ENCODE measurements around the gene C13orf46.

Gene C13orf46

GRCh38 chr13:113974304-113975281 is 717 bp upstream of the C13orf46 start:
- Histone ChIP-seq H3K36me3 (ENCODE audit: control insufficient read depth in 4 of 4, insufficient read depth in 4 of 4, low read length in 3 of 4) (peaks cover 4 to 39% (median 18%) of the 10 kb centered on the region in 4 experiments), H3K4me1 (ENCODE audit: control extremely low read depth in 1 of 4, control insufficient read depth in 4 of 4, insufficient read depth in 4 of 4, low read length in 3 of 4) (no peaks in the 10 kb centered on the region), H3K9me3 (ENCODE audit: control extremely low read depth in 1 of 5, control insufficient read depth in 4 of 5, insufficient read depth in 2 of 5, low read depth in 1 of 5, low read length in 4 of 5) (no peaks in the 10 kb centered on the region), H3K4me3 (ENCODE audit: control insufficient read depth in 1 of 7, extremely low read depth in 1 of 7, insufficient read depth in 4 of 7, low read depth in 2 of 7, low read length in 6 of 7) (no peak overlapping the region), H3K27ac (ENCODE audit: insufficient read depth in 1 of 2, low read depth in 1 of 2, low read length in 2 of 2, poor library complexity in 1 of 2, severe bottlenecking in 2 of 2) (no peak overlapping the region), H3K27me3 (replicated peaks in 2 of 5; ENCODE audit: control insufficient read depth in 4 of 5, insufficient read depth in 5 of 5, low read length in 4 of 5) (no peaks in the 10 kb centered on the region)
- POLR2A ChIA-PET: no interaction called here
- no peak for DNase-seq
- 97% methylated on average over 45 of the region's 56 CpGs for WGBS (ENCODE audit: insufficient coverage)
- CTCF ChIA-PET: no interaction called here

- no peaks in the 10 kb centered on the region for H3K27me3 ChIP-seq (replicated peaks in 2 of 5; ENCODE audit: control insufficient read depth in 4 of 5, insufficient read depth in 5 of 5, low read length in 4 of 5)
- DNase-seq: no peak
- H3K36me3 ChIP-seq (ENCODE audit: control insufficient read depth in 4 of 4, insufficient read depth in 4 of 4, low read length in 3 of 4): peaks cover 4 to 21% (median 12%) of the 10 kb centered on the region in 4 experiments
- ChIA-PET CTCF (interaction anchor here (1.0 kb wide), 1 partner anchor 10 kb away, joined by 3 read pairs; no protein-coding TSS in a partner anchor), POLR2A (no interaction called here)
- H3K4me1 ChIP-seq (ENCODE audit: control extremely low read depth in 1 of 4, control insufficient read depth in 4 of 4, insufficient read depth in 4 of 4, low read length in 3 of 4): no peaks in the 10 kb centered on the region
- no peak overlapping the region for H3K27ac ChIP-seq (ENCODE audit: insufficient read depth in 1 of 2, low read depth in 1 of 2, low read length in 2 of 2, poor library complexity in 1 of 2, severe bottlenecking in 2 of 2)
- no peak overlapping the region for H3K4me3 ChIP-seq (ENCODE audit: control insufficient read depth in 1 of 7, extremely low read depth in 1 of 7, insufficient read depth in 4 of 7, low read depth in 2 of 7, low read length in 6 of 7)
- no peaks in the 10 kb centered on the region for H3K9me3 ChIP-seq (ENCODE audit: control extremely low read depth in 1 of 5, control insufficient read depth in 4 of 5, insufficient read depth in 2 of 5, low read depth in 1 of 5, low read length in 4 of 5)
- 97% methylated on average over 34 of the region's 36 CpGs for WGBS (ENCODE audit: insufficient coverage)
Measured at GRCh38 chr13:113972451-113973217, 1.2 kb downstream of the C13orf46 start.

GRCh38 chr13:113971471-113972231 is 2.2 kb downstream of the C13orf46 start:
- no peak overlapping the region for H3K27ac ChIP-seq (ENCODE audit: insufficient read depth in 1 of 2, low read depth in 1 of 2, low read length in 2 of 2, poor library complexity in 1 of 2, severe bottlenecking in 2 of 2)
- H3K36me3 ChIP-seq (ENCODE audit: control insufficient read depth in 4 of 4, insufficient read depth in 4 of 4, low read length in 3 of 4): peaks cover 0 to 19% (median 10%) of the 10 kb centered on the region in 4 experiments
- 94% methylated on average over 29 of the region's 36 CpGs for WGBS (ENCODE audit: insufficient coverage)
- H3K4me3 ChIP-seq (ENCODE audit: control insufficient read depth in 1 of 7, extremely low read depth in 1 of 7, insufficient read depth in 4 of 7, low read depth in 2 of 7, low read length in 6 of 7): no peak overlapping the region
- POLR2A ChIA-PET: no interaction called here
- no peak for DNase-seq
- CTCF ChIA-PET: no interaction called here
- H3K4me1 ChIP-seq (ENCODE audit: control extremely low read depth in 1 of 4, control insufficient read depth in 4 of 4, insufficient read depth in 4 of 4, low read length in 3 of 4): no peaks in the 10 kb centered on the region
- no peaks in the 10 kb centered on the region for H3K27me3 ChIP-seq (replicated peaks in 2 of 5; ENCODE audit: control insufficient read depth in 4 of 5, insufficient read depth in 5 of 5, low read length in 4 of 5)
- no peaks in the 10 kb centered on the region for H3K9me3 ChIP-seq (ENCODE audit: control extremely low read depth in 1 of 5, control insufficient read depth in 4 of 5, insufficient read depth in 2 of 5, low read depth in 1 of 5, low read length in 4 of 5)

- DNase-seq: no peak
- WGBS (ENCODE audit: insufficient coverage): 96% methylated on average over 18 of the region's 19 CpGs
- peaks cover 0 to 19% (median 10%) of the 10 kb centered on the region in 4 experiments for H3K36me3 ChIP-seq (ENCODE audit: control insufficient read depth in 4 of 4, insufficient read depth in 4 of 4, low read length in 3 of 4)
- H3K27me3 ChIP-seq (replicated peaks in 2 of 5; ENCODE audit: control insufficient read depth in 4 of 5, insufficient read depth in 5 of 5, low read length in 4 of 5): no peaks in the 10 kb centered on the region
- CTCF ChIA-PET: no interaction called here
- POLR2A ChIA-PET: no interaction called here
- no peak overlapping the region for H3K27ac ChIP-seq (ENCODE audit: insufficient read depth in 1 of 2, low read depth in 1 of 2, low read length in 2 of 2, poor library complexity in 1 of 2, severe bottlenecking in 2 of 2)
- H3K4me3 ChIP-seq (ENCODE audit: control insufficient read depth in 1 of 7, extremely low read depth in 1 of 7, insufficient read depth in 4 of 7, low read depth in 2 of 7, low read length in 6 of 7): no peak overlapping the region
- no peaks in the 10 kb centered on the region for H3K4me1 ChIP-seq (ENCODE audit: control extremely low read depth in 1 of 4, control insufficient read depth in 4 of 4, insufficient read depth in 4 of 4, low read length in 3 of 4)
- H3K9me3 ChIP-seq (ENCODE audit: control extremely low read depth in 1 of 5, control insufficient read depth in 4 of 5, insufficient read depth in 2 of 5, low read depth in 1 of 5, low read length in 4 of 5): no peaks in the 10 kb centered on the region
Measured at GRCh38 chr13:113970810-113971470, 2.9 kb downstream of the C13orf46 start.

GRCh38 chr13:113969973-113970611 is 3.8 kb downstream of the C13orf46 start:
- ChIA-PET CTCF (interaction anchor here (1.0 to 1.2 kb wide), 2 partner anchors 21 to 24 kb away, joined by 3 read pairs; no protein-coding TSS in a partner anchor), POLR2A (no interaction called here)
- Histone ChIP-seq H3K27me3 (replicated peaks in 2 of 5; ENCODE audit: control insufficient read depth in 4 of 5, insufficient read depth in 5 of 5, low read length in 4 of 5) (no peaks in the 10 kb centered on the region), H3K36me3 (ENCODE audit: control insufficient read depth in 4 of 4, insufficient read depth in 4 of 4, low read length in 3 of 4) (peaks cover 0 to 13% (median 6%) of the 10 kb centered on the region in 4 experiments), H3K9me3 (ENCODE audit: control extremely low read depth in 1 of 5, control insufficient read depth in 4 of 5, insufficient read depth in 2 of 5, low read depth in 1 of 5, low read length in 4 of 5) (no peaks in the 10 kb centered on the region), H3K27ac (ENCODE audit: insufficient read depth in 1 of 2, low read depth in 1 of 2, low read length in 2 of 2, poor library complexity in 1 of 2, severe bottlenecking in 2 of 2) (no peak overlapping the region), H3K4me3 (ENCODE audit: control insufficient read depth in 1 of 7, extremely low read depth in 1 of 7, insufficient read depth in 4 of 7, low read depth in 2 of 7, low read length in 6 of 7) (no peak overlapping the region), H3K4me1 (ENCODE audit: control extremely low read depth in 1 of 4, control insufficient read depth in 4 of 4, insufficient read depth in 4 of 4, low read length in 3 of 4) (no peaks in the 10 kb centered on the region)
- no peak for DNase-seq
- 96% methylated on average over 18 of the region's 20 CpGs for WGBS (ENCODE audit: insufficient coverage)

- ChIA-PET POLR2A (no interaction called here), CTCF (interaction anchor here (1.0 to 1.2 kb wide), 2 partner anchors 21 to 25 kb away, joined by 3 read pairs; no protein-coding TSS in a partner anchor)
- Histone ChIP-seq H3K4me1 (ENCODE audit: control extremely low read depth in 1 of 4, control insufficient read depth in 4 of 4, insufficient read depth in 4 of 4, low read length in 3 of 4) (no peaks in the 10 kb centered on the region), H3K9me3 (ENCODE audit: control extremely low read depth in 1 of 5, control insufficient read depth in 4 of 5, insufficient read depth in 2 of 5, low read depth in 1 of 5, low read length in 4 of 5) (no peaks in the 10 kb centered on the region), H3K4me3 (ENCODE audit: control insufficient read depth in 1 of 7, extremely low read depth in 1 of 7, insufficient read depth in 4 of 7, low read depth in 2 of 7, low read length in 6 of 7) (no peak overlapping the region), H3K27ac (ENCODE audit: insufficient read depth in 1 of 2, low read depth in 1 of 2, low read length in 2 of 2, poor library complexity in 1 of 2, severe bottlenecking in 2 of 2) (no peak overlapping the region), H3K36me3 (ENCODE audit: control insufficient read depth in 4 of 4, insufficient read depth in 4 of 4, low read length in 3 of 4) (peaks cover 0 to 6% (median 2%) of the 10 kb centered on the region in 4 experiments), H3K27me3 (replicated peaks in 2 of 5; ENCODE audit: control insufficient read depth in 4 of 5, insufficient read depth in 5 of 5, low read length in 4 of 5) (no peaks in the 10 kb centered on the region)
- 98% methylated on average over 25 of the region's 25 CpGs for WGBS (ENCODE audit: insufficient coverage)
- no peak for DNase-seq
Measured at GRCh38 chr13:113969311-113969972, 4.4 kb downstream of the C13orf46 start.

All from common myeloid progenitor, CD34-positive (primary cell).